GM12878 (cell line): ENCODE results near the gene TBC1D8.

ENCODE experiments used
- EP300 ChIP-seq, 2 experiments: fragments of 150-350 bp in 1 of 2; IDR thresholded peaks; 2 replicates each; pipeline ENCODE4 v1.6.1; 2011 to 2012; ENCODE audit warnings: low read depth in 2 of 2, low read length in 2 of 2, borderline replicate concordance in 1 of 2, improper control_type of control experiment in 1 of 2, inconsistent platforms in 1 of 2; ENCODE audit not compliant: control insufficient read depth in 1 of 2
- KDM1A ChIP-seq: fragments of 200-600 bp; sonication (generic); IDR thresholded peaks from 2 replicates; pipeline ENCODE4 v1.6.1; 2016; ENCODE audit warnings: borderline replicate concordance
- TF ChIP-seq, protein P1 (sequence below): IDR thresholded peaks from 2 replicates; pipeline ENCODE4 v1.6.1; 2011; ENCODE audit warnings: low read depth, low read length, improper control_type of control experiment, borderline replicate concordance

DNA sequence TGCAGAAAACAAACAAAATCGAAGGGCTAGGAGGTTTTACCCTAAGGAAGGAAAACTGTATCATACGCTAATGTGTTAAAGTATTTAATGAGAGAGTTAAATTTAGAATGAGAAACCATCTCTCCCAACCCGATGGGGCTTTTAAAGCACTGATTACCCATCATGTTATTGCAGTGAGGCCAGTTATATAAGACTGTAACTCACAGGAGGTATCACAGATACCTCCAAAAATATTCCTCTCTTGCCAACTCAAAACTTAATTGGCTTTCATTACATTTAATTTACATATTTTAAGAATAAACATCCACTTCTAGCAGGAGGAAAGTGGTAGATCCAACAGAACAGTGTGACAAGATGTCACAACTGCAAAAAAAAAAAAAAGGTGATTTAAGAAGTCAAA lies 92.8 kb downstream of the TBC1D8 start:
- TF ChIP-seq KDM1A = no peak
- TF ChIP-seq EP300 (IDR thresholded peaks at IDR 0.05; ENCODE audit: borderline replicate concordance in 1 of 2, control insufficient read depth in 1 of 2, low read depth in 2 of 2, low read length in 2 of 2) = no peak
- TF ChIP-seq, protein P1, sequence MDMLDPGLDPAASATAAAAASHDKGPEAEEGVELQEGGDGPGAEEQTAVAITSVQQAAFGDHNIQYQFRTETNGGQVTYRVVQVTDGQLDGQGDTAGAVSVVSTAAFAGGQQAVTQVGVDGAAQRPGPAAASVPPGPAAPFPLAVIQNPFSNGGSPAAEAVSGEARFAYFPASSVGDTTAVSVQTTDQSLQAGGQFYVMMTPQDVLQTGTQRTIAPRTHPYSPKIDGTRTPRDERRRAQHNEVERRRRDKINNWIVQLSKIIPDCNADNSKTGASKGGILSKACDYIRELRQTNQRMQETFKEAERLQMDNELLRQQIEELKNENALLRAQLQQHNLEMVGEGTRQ = no peak
